Nephron progenitor cell (in vitro differentiated cells): ENCODE data around the gene STK16.
"Not testable (repeated sequence)": the region's sequence is repeated elsewhere in the genome, so short reads cannot be mapped to it uniquely, and the experiment has no call there.

Experiments
- DNase-seq: peaks from one replicate; pipeline ENCODE4 v3.0.0; 2021
- H3K27ac Mint-ChIP-seq: 2 replicates; pipeline ENCODE4 v1.8.0; 2021; ENCODE audit warnings: mild to moderate bottlenecking, moderate library complexity, mixed read lengths
- H3K27me3 Mint-ChIP-seq: 2 replicates; pipeline ENCODE4 v1.8.0; 2021; ENCODE audit warnings: mild to moderate bottlenecking, low read depth, mixed read lengths; ENCODE audit not compliant: poor library complexity
- H3K36me3 Mint-ChIP-seq: 2 replicates; pipeline ENCODE4 v1.8.0; 2021; ENCODE audit warnings: low read depth, mixed read lengths
- H3K4me1 Mint-ChIP-seq: 2 replicates; pipeline ENCODE4 v1.8.0; 2021; ENCODE audit warnings: mixed read lengths
- H3K4me3 Mint-ChIP-seq: 2 replicates; pipeline ENCODE4 v1.8.0; 2021; ENCODE audit warnings: mild to moderate bottlenecking, moderate library complexity, mixed read lengths
- H3K9me3 Mint-ChIP-seq: 2 replicates; pipeline ENCODE4 v1.8.0; 2021; ENCODE audit warnings: mild to moderate bottlenecking, moderate library complexity, mixed read lengths
- TF ChIP-seq, protein P1 (sequence below): fragments of 200-600 bp; sonication (generic); IDR thresholded peaks from 2 replicates; pipeline ENCODE4 v1.5.0; 2021; ENCODE audit warnings: antibody characterized with exemption

Gene STK16

GRCh38 chr2:219284501-219285372 is 39.5 kb downstream of the STK16 start:
- TF ChIP-seq, protein P1, sequence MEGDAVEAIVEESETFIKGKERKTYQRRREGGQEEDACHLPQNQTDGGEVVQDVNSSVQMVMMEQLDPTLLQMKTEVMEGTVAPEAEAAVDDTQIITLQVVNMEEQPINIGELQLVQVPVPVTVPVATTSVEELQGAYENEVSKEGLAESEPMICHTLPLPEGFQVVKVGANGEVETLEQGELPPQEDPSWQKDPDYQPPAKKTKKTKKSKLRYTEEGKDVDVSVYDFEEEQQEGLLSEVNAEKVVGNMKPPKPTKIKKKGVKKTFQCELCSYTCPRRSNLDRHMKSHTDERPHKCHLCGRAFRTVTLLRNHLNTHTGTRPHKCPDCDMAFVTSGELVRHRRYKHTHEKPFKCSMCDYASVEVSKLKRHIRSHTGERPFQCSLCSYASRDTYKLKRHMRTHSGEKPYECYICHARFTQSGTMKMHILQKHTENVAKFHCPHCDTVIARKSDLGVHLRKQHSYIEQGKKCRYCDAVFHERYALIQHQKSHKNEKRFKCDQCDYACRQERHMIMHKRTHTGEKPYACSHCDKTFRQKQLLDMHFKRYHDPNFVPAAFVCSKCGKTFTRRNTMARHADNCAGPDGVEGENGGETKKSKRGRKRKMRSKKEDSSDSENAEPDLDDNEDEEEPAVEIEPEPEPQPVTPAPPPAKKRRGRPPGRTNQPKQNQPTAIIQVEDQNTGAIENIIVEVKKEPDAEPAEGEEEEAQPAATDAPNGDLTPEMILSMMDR: no peak
- Mint-ChIP-seq H3K27ac (no peak overlapping the region), H3K27me3 (peaks cover 5% of the 10 kb centered on the region), H3K36me3 (peaks cover 10% of the 10 kb centered on the region), H3K4me1 (peaks cover 46% of the 10 kb centered on the region), H3K4me3 (no peak overlapping the region), H3K9me3 (no peaks in the 10 kb centered on the region)
- DNase-seq: no peak

- Mint-ChIP-seq H3K27ac (no peak overlapping the region), H3K36me3 (peaks cover 10% of the 10 kb centered on the region), H3K9me3 (no peaks in the 10 kb centered on the region), H3K27me3 (peaks cover 10% of the 10 kb centered on the region), H3K4me3 (no peak overlapping the region), H3K4me1 (peaks cover 40% of the 10 kb centered on the region)
- DNase-seq: no peak
- TF ChIP-seq, protein P1: no peak
Observed at GRCh38 chr2:219285373-219285735, 40.1 kb downstream of the STK16 start.

GRCh38 chr2:219285894-219286425 is 40.7 kb downstream of the STK16 start:
- Mint-ChIP-seq H3K4me3 (no peak overlapping the region), H3K36me3 (peaks cover 10% of the 10 kb centered on the region), H3K9me3 (no peaks in the 10 kb centered on the region), H3K27me3 (peaks cover 7% of the 10 kb centered on the region), H3K27ac (no peak overlapping the region), H3K4me1 (peaks cover 34% of the 10 kb centered on the region)
- DNase-seq: peak; percentile 72
- TF ChIP-seq, protein P1: no peak

DNA sequence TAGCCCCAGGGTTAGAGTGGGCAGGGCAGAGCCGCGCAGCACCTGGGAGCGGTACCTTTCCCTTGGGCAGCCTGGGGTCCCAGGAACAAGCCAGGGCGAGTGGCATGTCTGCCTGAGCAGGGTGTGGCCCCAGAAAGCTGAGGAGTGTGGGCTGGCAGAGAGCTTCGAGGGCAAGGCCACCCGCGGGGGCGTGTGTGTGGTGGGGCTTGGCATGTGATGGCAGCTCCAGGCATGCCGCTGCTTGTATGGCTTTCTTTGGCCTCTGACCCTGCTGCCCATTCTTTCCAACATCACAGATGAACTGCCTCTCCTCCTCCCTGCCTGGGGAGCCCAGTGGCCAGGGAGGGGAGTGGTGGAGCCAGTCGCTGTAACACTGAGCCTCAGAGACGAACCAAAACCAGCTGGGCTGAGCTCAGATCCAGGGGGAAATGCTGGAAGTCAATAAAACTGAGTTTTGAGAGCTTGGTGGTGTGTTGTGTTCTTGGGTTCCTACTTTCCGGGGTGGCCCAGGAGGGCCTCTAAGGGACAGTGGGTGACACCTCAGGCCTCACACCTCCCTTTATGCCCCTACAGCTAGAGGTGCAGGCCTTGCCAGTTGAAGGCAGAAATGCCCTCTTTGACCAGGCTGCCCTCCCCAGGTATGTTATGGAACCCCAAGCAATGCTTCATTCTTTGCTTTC is 41.3 kb downstream of the STK16 start:
- no peaks in the 10 kb centered on the region for H3K9me3 Mint-ChIP-seq
- TF ChIP-seq, protein P1: no peak
- peaks cover 28% of the 10 kb centered on the region for H3K4me1 Mint-ChIP-seq
- peaks cover 10% of the 10 kb centered on the region for H3K36me3 Mint-ChIP-seq
- DNase-seq: no peak
- H3K4me3 Mint-ChIP-seq: no peak overlapping the region
- peaks cover 7% of the 10 kb centered on the region for H3K27me3 Mint-ChIP-seq
- H3K27ac Mint-ChIP-seq: no peak overlapping the region

GRCh38 chr2:219287116-219287440 is 41.8 kb downstream of the STK16 start:
- peaks cover 11% of the 10 kb centered on the region for H3K27me3 Mint-ChIP-seq
- not testable (repeated sequence) for DNase-seq, H3K27ac Mint-ChIP-seq, H3K4me3 Mint-ChIP-seq, H3K9me3 Mint-ChIP-seq, H3K36me3 Mint-ChIP-seq
- peaks cover 23% of the 10 kb centered on the region for H3K4me1 Mint-ChIP-seq

DNA sequence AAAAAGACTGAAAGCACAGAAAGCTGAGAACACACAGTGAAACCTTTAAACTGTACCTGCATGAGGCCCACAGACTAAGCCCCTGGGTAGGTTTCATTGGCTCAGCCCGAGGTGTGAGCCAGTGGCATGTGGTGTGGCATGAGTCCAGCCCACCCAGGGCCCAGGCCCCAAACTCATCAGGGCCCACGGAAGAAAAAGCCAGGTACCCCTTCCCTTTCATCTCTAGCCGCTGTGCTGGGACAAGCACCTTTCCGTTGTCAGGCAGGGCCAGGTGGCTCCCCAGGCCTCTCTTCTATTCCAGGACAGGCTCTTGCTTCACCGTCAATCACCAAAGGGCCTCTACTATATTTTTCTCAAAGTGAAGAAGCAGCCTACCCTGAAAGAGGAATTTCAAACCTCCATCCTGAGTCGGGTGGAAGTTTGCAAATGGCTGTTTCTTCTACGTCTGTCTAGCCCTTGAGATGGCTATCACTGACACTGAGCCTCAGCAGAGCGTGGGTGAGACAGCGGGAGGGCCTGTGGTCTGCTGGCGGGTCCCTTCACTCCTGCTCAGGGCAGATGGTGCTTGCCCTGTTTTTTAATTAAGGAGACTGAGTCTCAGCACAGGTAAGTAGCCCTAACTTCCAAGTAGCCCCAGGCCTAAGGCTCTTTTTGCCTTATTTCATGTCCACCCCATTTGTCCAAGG is 42.4 kb downstream of the STK16 start:
- H3K4me3 Mint-ChIP-seq: no peak overlapping the region
- peak overlapping the region; percentile 39 for H3K27ac Mint-ChIP-seq
- no peak for DNase-seq
- H3K36me3 Mint-ChIP-seq: peaks cover 6% of the 10 kb centered on the region
- H3K4me1 Mint-ChIP-seq: peaks cover 20% of the 10 kb centered on the region
- peaks cover 17% of the 10 kb centered on the region for H3K27me3 Mint-ChIP-seq
- H3K9me3 Mint-ChIP-seq: no peaks in the 10 kb centered on the region
- TF ChIP-seq, protein P1: no peak
